Effector memory CD4-positive, alpha-beta T cell (primary cell): ENCODE results near the gene PDSS2.

Experiments used
- DNase-seq, 3 donors: peaks; one replicate each; pipeline ENCODE4 v3.0.0-alpha.2; 2020
- H3K27ac ChIP-seq: 2 replicates; pipeline ENCODE4 v1.7.0; 2013; ENCODE audit warnings: mild to moderate bottlenecking, low read length, moderate library complexity; ENCODE audit not compliant: insufficient read depth, poor library complexity, severe bottlenecking
- H3K27me3 ChIP-seq: replicated peaks from 2 replicates; pipeline ENCODE4 v1.7.0; 2013; ENCODE audit warnings: mild to moderate bottlenecking, low read length; ENCODE audit not compliant: insufficient read depth, control insufficient read depth, poor library complexity, severe bottlenecking
- H3K36me3 ChIP-seq: 2 replicates; pipeline ENCODE4 v1.7.0; 2013; ENCODE audit warnings: mild to moderate bottlenecking, low read length, moderate library complexity; ENCODE audit not compliant: control insufficient read depth, insufficient read depth
- H3K4me1 ChIP-seq: 2 replicates; pipeline ENCODE4 v1.7.0; 2013; ENCODE audit warnings: low read length, mild to moderate bottlenecking; ENCODE audit not compliant: control insufficient read depth, insufficient read depth, poor library complexity, severe bottlenecking
- H3K4me3 ChIP-seq: 2 replicates; pipeline ENCODE4 v1.7.0; 2013; ENCODE audit warnings: low read length, low read depth, mild to moderate bottlenecking; ENCODE audit not compliant: insufficient read depth, poor library complexity, severe bottlenecking
- H3K9me3 ChIP-seq: 2 replicates; pipeline ENCODE4 v1.7.0; 2013; ENCODE audit warnings: mild to moderate bottlenecking, low read length, moderate library complexity; ENCODE audit not compliant: control insufficient read depth

The PDSS2 gene

GRCh38 chr6:107267006-107267405 is 192.4 kb downstream of the PDSS2 start:
- H3K27ac ChIP-seq, result no peak overlapping the region
- H3K4me3 ChIP-seq, result no peak overlapping the region

GRCh38 chr6:107266563-107266962 is 192.8 kb downstream of the PDSS2 start:
- Histone ChIP-seq H3K27ac (no peak overlapping the region), H3K4me3 (no peak overlapping the region), H3K9me3 (no peaks in the 10 kb centered on the region), H3K36me3 (no peaks in the 10 kb centered on the region), H3K27me3 (no peaks in the 10 kb centered on the region), H3K4me1 (no peaks in the 10 kb centered on the region)
- DNase-seq, result no peak

More at GRCh38 chr6:107267006-107267405, 192.4 kb downstream of the PDSS2 start:
- no peaks in the 10 kb centered on the region for H3K36me3 ChIP-seq
- no peaks in the 10 kb centered on the region for H3K4me1 ChIP-seq
- no peaks in the 10 kb centered on the region for H3K27me3 ChIP-seq
- H3K9me3 ChIP-seq, result no peaks in the 10 kb centered on the region
- DNase-seq, result no peak

- Histone ChIP-seq H3K9me3 (no peaks in the 10 kb centered on the region), H3K4me3 (no peak overlapping the region), H3K36me3 (no peaks in the 10 kb centered on the region), H3K4me1 (no peaks in the 10 kb centered on the region), H3K27ac (no peak overlapping the region), H3K27me3 (no peaks in the 10 kb centered on the region)
- no peak for DNase-seq
These were observed 195.0 kb downstream of the PDSS2 start for GRCh38 chr6:107264357-107264840.

- no peak overlapping the region for H3K27ac ChIP-seq
- H3K36me3 ChIP-seq, result no peaks in the 10 kb centered on the region
- H3K27me3 ChIP-seq, result no peaks in the 10 kb centered on the region
- H3K4me3 ChIP-seq, result no peak overlapping the region
- no peak for DNase-seq
- no peaks in the 10 kb centered on the region for H3K9me3 ChIP-seq
- no peaks in the 10 kb centered on the region for H3K4me1 ChIP-seq
These were observed 199.4 kb downstream of the PDSS2 start for GRCh38 chr6:107259951-107260350.

- H3K27me3 ChIP-seq, result no peaks in the 10 kb centered on the region
- no peaks in the 10 kb centered on the region for H3K9me3 ChIP-seq
- no peak overlapping the region for H3K4me3 ChIP-seq
- DNase-seq, result no peak
- H3K36me3 ChIP-seq, result no peaks in the 10 kb centered on the region
- no peaks in the 10 kb centered on the region for H3K4me1 ChIP-seq
- no peak overlapping the region for H3K27ac ChIP-seq
These were observed 211.2 kb downstream of the PDSS2 start for GRCh38 chr6:107248147-107248546.

- H3K36me3 ChIP-seq, result no peaks in the 10 kb centered on the region
- H3K9me3 ChIP-seq, result no peaks in the 10 kb centered on the region
- H3K4me3 ChIP-seq, result no peak overlapping the region
- DNase-seq, result no peak
- no peaks in the 10 kb centered on the region for H3K27me3 ChIP-seq
- H3K4me1 ChIP-seq, result no peaks in the 10 kb centered on the region
- no peak overlapping the region for H3K27ac ChIP-seq
These were observed 212.3 kb downstream of the PDSS2 start for GRCh38 chr6:107246972-107247615.

GRCh38 chr6:107246249-107246971 is 213.0 kb downstream of the PDSS2 start:
- Histone ChIP-seq H3K4me1 (no peaks in the 10 kb centered on the region), H3K27me3 (no peaks in the 10 kb centered on the region), H3K4me3 (no peak overlapping the region), H3K9me3 (no peaks in the 10 kb centered on the region), H3K36me3 (no peaks in the 10 kb centered on the region), H3K27ac (no peak overlapping the region)
- no peak for DNase-seq

GRCh38 chr6:107244742-107245480 is 214.5 kb downstream of the PDSS2 start:
- no peak overlapping the region for H3K4me3 ChIP-seq
- H3K27me3 ChIP-seq, result no peaks in the 10 kb centered on the region
- DNase-seq, result no peak
- H3K4me1 ChIP-seq, result no peaks in the 10 kb centered on the region
- H3K9me3 ChIP-seq, result no peaks in the 10 kb centered on the region
- no peak overlapping the region for H3K27ac ChIP-seq
- H3K36me3 ChIP-seq, result no peaks in the 10 kb centered on the region

- Histone ChIP-seq H3K36me3 (no peaks in the 10 kb centered on the region), H3K27me3 (no peaks in the 10 kb centered on the region), H3K4me1 (no peaks in the 10 kb centered on the region), H3K9me3 (no peaks in the 10 kb centered on the region), H3K4me3 (no peak overlapping the region), H3K27ac (no peak overlapping the region)
- no peak for DNase-seq
These were observed 215.2 kb downstream of the PDSS2 start for GRCh38 chr6:107244082-107244741.
